ENCODE measurements around the gene CARMIL3. TPM values are rescaled to one million over a fixed set of nuclear protein-coding genes. Genes with fewer than 3 reads are reported as not detected.

The CARMIL3 gene
- total RNA-seq, 1 donor from 2014 or later: 0.08 TPM

- intact Hi-C loops (cut with DNase I): no loop called here
- no peak for ATAC-seq
- no peak for DNase-seq (ENCODE audit: missing footprints)
Observed at GRCh38 chr14:24085215-24085614, 33.4 kb downstream of the CARMIL3 start.

DNA sequence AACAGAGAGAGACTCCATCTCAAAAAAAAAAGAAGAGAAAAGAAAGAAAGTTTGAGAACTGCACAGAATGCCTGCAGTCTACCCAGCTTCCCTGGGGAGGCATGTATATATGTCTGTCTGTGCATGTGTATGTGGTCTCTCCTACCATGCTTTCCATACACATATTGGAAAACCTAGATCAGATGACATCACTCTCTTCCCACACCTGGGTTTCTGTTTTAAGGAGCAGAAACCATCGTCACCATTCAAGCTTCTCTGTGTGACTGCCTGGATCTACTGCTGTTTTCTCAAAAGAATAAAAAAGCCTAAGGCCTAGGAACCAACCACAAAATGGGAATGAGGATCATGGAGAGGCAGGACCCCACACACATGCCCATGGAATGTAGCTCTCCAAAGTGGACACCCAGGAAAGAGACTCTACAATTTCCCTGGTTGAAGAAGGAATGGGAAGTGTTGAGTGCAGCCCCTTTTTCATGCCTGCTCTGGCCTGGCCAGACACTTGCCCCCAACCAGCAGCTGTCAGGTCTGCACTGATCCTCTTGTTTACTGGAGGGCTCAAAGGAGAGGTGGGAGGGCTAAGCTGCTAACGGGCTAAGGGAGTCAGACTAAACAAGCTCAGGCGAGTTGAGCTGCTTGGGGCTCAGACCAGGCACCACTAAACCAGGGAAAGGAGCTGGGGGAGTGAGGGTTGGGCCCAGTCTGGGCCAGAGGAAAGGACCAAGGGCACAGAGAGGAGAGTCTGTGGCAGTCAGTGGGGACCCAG, 34.6 kb downstream of the CARMIL3 start:
- ATAC-seq: no peak
- no peak for DNase-seq (ENCODE audit: missing footprints)
- intact Hi-C loops (cut with DNase I): no loop called here

DNA sequence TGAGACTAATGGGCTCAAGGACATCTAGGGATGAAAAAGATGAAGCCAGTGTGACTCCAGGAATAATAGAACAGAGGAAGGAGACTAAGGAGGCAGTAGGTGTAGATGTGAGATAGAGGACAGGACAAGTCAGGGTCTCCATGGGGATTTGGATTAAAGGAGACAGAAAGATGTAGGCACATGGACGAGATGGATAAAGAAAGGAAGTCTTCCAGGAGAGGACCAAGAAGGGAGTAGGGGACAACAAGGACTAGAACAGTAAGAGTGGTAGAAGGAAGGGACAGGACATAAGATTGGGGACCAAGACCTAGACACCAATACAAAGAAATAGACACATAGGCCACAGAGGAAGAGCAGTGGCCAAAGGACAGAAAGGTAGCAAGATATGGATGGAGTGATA, 35.2 kb downstream of the CARMIL3 start:
- intact Hi-C loops (cut with DNase I): no loop called here
- ATAC-seq (no peak), DNase-seq (ENCODE audit: missing footprints) (no peak)

DNA sequence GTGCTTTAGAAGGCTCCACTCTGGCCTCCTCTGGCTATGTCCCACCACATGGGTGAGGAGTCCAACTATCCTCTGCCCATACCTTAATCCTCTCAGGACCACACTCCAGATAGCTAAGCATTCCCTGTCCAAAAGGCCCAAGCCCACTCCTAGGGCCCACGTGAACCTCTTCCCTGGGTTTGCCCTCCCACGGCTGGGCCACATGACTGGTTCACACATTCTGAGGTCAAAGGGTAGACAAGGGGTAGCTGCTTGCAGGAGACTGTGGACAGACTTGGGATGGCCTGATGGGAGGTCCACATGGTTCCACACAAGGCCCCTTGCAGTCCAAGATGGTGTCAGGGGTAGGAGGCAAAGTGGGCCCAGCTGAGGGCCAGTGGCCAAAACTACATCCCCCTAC, 36.3 kb downstream of the CARMIL3 start:
- intact Hi-C loops (cut with DNase I): no loop called here
- no peak for ATAC-seq
- no peak for DNase-seq (ENCODE audit: missing footprints)

GRCh38 chr14:24089890-24090289, 38.1 kb downstream of the CARMIL3 start:
- no peak for DNase-seq (ENCODE audit: missing footprints)
- intact Hi-C loops (cut with DNase I): loop anchor here (1.0 to 2.0 kb wide), 2 partner anchors 31 to 76 kb away; no protein-coding TSS in a partner anchor
- no peak for ATAC-seq

DNA sequence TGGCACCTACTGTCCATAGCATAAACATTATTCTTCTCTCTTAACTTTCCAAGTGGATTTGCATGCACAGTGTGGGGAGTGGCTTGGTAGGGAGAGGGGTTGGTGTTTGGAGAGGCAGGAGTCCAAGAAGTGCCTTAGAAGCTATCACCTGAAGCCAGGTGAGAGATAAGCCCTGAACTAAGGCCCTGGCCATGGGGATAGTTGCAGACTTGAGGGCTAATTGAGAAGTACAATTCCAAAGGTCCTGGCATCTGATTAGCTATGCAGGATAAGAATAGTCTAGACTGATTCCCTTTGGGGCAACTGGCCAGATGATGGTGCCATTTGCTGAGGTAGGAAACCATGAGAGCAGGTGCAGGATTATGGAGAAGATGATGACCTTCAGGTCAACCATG, 40.3 kb downstream of the CARMIL3 start:
- ATAC-seq (no peak), DNase-seq (ENCODE audit: missing footprints) (no peak)
- intact Hi-C loops (cut with DNase I): loop anchor here (2.0 kb wide), 1 partner anchor 17 kb away; no protein-coding TSS in a partner anchor

GRCh38 chr14:24092505-24093206, 40.8 kb downstream of the CARMIL3 start:
- DNase-seq (ENCODE audit: missing footprints) (no peak), ATAC-seq (no peak)
- intact Hi-C loops (cut with DNase I): loop anchor here (2.0 kb wide), 1 partner anchor 16 kb away; no protein-coding TSS in a partner anchor

GRCh38 chr14:24093207-24093900, 41.5 kb downstream of the CARMIL3 start:
- intact Hi-C loops (cut with DNase I): loop anchor here (2.0 kb wide), 1 partner anchor 15 kb away; no protein-coding TSS in a partner anchor
- DNase-seq (ENCODE audit: missing footprints): no peak
- ATAC-seq: no peak

DNA sequence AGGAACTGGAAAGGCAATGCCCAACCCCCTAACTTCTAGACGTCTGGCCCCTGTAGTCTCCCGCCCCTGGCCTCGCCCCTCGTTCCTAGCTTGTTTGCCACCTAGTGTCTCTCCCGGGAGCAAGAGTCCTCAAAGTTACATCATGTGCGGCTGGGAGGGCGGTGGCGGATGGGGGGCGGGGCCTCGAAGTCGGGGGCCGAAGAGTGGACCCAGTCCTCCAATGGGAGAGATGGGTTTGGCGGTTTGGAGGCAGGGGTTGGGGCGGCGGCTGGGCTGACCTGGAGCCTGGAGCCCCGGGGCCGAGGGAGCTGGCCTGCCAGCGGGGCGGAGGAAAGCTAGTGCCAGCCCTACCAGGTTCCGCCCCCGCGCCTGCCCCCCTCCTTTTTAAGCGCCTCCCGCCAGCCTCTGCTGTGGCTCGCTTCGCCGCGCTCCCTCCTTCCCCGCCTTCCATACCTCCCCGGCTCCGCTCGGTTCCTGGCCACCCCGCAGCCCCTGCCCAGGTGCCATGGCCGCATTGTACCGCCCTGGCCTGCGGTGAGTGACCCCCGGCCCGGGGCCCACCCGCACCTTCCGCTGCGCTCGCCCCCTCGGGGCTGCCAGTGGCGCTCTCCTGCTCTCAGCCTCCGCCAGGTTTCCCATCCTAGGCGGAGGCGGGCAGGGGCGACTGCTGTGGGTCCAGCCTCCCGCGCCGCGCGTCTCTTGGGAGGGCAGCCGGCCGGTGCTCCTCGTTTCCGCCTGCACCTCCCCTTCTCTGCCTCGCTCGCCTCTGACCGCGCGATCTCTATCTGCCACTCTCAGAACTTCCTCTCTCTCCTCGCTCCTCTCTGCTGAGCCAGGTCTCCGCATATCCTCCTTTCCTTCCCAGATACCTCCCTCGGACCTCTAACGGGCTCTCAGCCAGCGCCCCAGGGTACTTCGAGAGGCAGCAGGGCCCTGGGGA, 42.4 kb downstream of the CARMIL3 start, which contains the start of gene PCK2:
Gene PCK2, plus strand, starts transcription at position 411 of the 940 bp plus-strand sequence. Its CDS starts 95 bp downstream, at position 506.
- intact Hi-C loops (cut with DNase I): loop anchor here (2.0 kb wide), 1 partner anchor 15 kb away; no protein-coding TSS in a partner anchor
- ATAC-seq: peak; percentile 94
- peak; percentile 96 for DNase-seq (ENCODE audit: missing footprints)

- intact Hi-C loops (cut with DNase I): no loop called here
- no peak for DNase-seq (ENCODE audit: missing footprints)
- ATAC-seq: no peak
Observed at GRCh38 chr14:24094841-24095270, 43.0 kb downstream of the CARMIL3 start.

- ATAC-seq (peak; percentile 13), DNase-seq (ENCODE audit: missing footprints) (peak; percentile 81)
- intact Hi-C loops (cut with DNase I): no loop called here
Observed at GRCh38 chr14:24095271-24096068, 43.7 kb downstream of the CARMIL3 start.

DNA sequence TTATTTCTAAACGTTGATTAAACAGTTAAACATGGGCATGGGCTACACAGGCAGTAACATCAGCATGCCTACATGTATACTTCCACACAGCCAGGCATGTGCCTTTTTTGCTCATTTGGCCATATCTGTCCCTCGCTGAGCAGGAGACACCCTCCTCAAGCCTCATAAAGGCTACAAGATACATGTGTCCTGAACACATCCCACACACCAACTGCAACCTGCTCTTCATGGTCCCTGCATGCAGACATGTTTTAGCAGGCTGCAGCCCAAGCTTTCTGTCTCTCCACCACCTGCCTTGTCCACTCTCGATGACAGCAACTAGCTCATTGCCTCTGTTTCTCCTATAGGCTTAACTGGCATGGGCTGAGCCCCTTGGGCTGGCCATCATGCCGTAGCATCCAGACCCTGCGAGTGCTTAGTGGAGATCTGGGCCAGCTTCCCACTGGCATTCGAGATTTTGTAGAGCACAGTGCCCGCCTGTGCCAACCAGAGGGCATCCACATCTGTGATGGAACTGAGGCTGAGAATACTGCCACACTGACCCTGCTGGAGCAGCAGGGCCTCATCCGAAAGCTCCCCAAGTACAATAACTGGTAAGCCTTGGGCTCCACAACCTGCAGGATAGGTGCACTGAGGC, 44.9 kb downstream of the CARMIL3 start:
- intact Hi-C loops (cut with DNase I): no loop called here
- DNase-seq (ENCODE audit: missing footprints) (no peak), ATAC-seq (no peak)

GRCh38 chr14:24098229-24098926, 46.6 kb downstream of the CARMIL3 start:
- ATAC-seq (no peak), DNase-seq (ENCODE audit: missing footprints) (no peak)
- intact Hi-C loops (cut with DNase I): no loop called here

DNA sequence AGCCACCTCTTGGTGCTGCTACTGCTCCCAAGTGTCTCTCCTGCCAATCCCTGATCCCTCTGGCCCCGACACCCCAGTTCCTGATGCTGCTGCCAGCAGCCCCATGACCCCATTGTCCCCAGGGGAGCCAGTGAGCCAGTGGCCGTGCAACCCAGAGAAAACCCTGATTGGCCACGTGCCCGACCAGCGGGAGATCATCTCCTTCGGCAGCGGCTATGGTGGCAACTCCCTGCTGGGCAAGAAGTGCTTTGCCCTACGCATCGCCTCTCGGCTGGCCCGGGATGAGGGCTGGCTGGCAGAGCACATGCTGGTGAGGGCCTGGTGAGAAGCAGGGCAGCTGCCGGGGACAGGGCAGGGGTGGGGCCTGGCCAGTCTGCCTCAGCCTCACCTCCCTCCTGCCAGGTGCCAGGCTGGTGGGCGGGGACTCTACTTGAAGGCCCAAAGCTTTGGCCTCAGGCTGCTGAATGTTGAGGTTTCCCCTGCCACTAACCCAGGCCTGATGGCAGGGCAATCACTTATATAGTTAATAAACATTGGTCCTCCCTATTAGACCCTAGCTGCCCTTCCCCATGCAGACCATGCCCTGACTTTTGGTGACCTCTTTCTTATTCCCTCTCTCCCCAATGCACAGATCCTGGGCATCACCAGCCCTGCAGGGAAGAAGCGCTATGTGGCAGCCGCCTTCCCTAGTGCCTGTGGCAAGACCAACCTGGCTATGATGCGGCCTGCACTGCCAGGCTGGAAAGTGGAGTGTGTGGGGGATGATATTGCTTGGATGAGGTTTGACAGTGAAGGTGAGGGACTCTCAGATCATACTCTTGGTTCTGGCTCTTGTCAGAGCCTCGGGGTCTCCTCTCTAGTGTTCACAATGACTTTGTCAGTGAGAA, 47.4 kb downstream of the CARMIL3 start:
- DNase-seq (ENCODE audit: missing footprints) (no peak), ATAC-seq (no peak)
- intact Hi-C loops (cut with DNase I): no loop called here

DNA sequence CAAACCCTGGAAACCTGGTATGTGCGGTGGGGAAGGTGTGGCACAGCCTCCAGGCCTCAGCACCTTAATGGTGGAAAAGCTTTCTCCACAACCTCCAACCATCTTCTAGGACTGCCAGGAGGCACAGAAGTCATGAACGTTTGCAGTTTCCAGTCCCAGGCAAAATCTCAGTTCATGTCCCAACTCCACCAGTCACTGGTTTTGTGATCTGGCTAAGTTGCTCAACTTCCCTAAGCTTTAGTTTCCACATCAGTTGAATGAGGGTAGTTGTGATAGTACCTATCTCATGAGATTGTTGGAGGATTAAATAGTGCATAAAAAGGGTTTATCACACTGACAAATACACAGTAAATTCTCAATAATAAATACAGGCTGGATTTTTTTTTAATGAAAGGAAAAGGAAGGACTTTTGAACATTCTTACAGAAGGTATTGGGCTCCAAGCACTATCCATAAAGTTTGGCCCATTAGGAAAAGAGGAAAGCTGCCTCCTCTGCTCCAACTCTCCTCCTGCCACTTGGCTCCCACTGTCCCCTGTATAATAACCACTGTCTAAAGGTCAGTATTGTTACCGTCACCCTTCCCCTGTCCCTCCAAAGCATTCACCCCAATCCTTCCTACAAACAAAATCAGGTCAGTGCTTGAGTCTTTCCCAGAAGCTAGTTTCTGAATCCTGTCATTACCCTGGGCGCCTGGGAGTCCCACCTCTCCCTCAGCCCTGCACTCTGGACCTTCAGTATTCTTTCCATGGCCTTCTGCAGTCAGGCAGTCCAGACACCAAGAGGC, 48.6 kb downstream of the CARMIL3 start:
- intact Hi-C loops (cut with DNase I): no loop called here
- ATAC-seq: no peak
- no peak for DNase-seq (ENCODE audit: missing footprints)
